OCI-LY3 (cell line): Measurements from ENCODE around the gene PER3.

ENCODE experiments used
- H2AFZ ChIP-seq: fragments of 200-600, 300-600 bp; shearing (Covaris generic); 2 replicates; pipeline ENCODE4 v1.6.0; 2014; ENCODE audit warnings: antibody characterized with exemption, low read depth, low read length
- H3K27ac ChIP-seq: fragments of 200-600, 300-600 bp; sonication (generic); 2 replicates; pipeline ENCODE4 v1.5.1; 2014; ENCODE audit warnings: mild to moderate bottlenecking, low read length, moderate library complexity, mixed read lengths
- H3K27me3 ChIP-seq: fragments of 200-600, 300-600 bp; sonication (generic); 2 replicates; pipeline ENCODE4 v1.6.1; 2014; ENCODE audit warnings: low read depth, low read length, mixed read lengths
- H3K36me3 ChIP-seq: fragments of 200-600, 300-600 bp; sonication (generic); replicated peaks from 2 replicates; pipeline ENCODE3; 2014; ENCODE audit warnings: low read depth, low read length, mixed read lengths
- H3K4me1 ChIP-seq: fragments of 300-600, 200-600 bp; sonication (generic); 2 replicates; pipeline ENCODE4 v1.6.1; 2014; ENCODE audit warnings: low read length, mixed read lengths
- H3K4me2 ChIP-seq: fragments of 200-600, 300-600 bp; sonication (generic); 2 replicates; pipeline ENCODE4 v1.6.1; 2014; ENCODE audit warnings: low read length, mixed read lengths
- H3K4me3 ChIP-seq: fragments of 300-600, 200-600 bp; sonication (generic); 2 replicates; pipeline ENCODE4 v1.5.1; 2014; ENCODE audit warnings: antibody characterized with exemption, mild to moderate bottlenecking, low read length, moderate library complexity
- H3K79me2 ChIP-seq: fragments of 300-600, 200-600 bp; shearing (Covaris generic); 2 replicates; pipeline ENCODE4 v1.6.1; 2014; ENCODE audit warnings: mild to moderate bottlenecking, low read length, mixed read lengths
- H3K9ac ChIP-seq: fragments of 300-600, 200-600 bp; shearing (Covaris generic); 2 replicates; pipeline ENCODE4 v1.6.0; 2014; ENCODE audit warnings: mild to moderate bottlenecking, low read length, moderate library complexity
- H3K9me3 ChIP-seq: fragments of 200-600, 300-600 bp; shearing (Covaris generic); 2 replicates; pipeline ENCODE4 v1.6.1; 2014; ENCODE audit warnings: low read length, mixed read lengths; ENCODE audit not compliant: insufficient read depth
- H4K20me1 ChIP-seq: fragments of 200-600, 300-600 bp; sonication (generic); 2 replicates; pipeline ENCODE4 v1.6.1; 2016; ENCODE audit warnings: low read length, mixed read lengths; ENCODE audit not compliant: insufficient read depth
- EZH2phosphoT487 ChIP-seq: fragments of 200-600 bp; shearing (Covaris generic); IDR thresholded peaks from 2 replicates; pipeline ENCODE4 v1.6.1; 2018; ENCODE audit warnings: antibody characterized with exemption, mixed run types, low read depth
- TF ChIP-seq, protein P1 (sequence below): fragments of 200-600, 300-600 bp; sonication (generic); IDR thresholded peaks from 2 replicates; pipeline ENCODE4 v1.5.1; 2014; ENCODE audit warnings: antibody characterized with exemption, low read length, low read depth

PER3 gene

DNA sequence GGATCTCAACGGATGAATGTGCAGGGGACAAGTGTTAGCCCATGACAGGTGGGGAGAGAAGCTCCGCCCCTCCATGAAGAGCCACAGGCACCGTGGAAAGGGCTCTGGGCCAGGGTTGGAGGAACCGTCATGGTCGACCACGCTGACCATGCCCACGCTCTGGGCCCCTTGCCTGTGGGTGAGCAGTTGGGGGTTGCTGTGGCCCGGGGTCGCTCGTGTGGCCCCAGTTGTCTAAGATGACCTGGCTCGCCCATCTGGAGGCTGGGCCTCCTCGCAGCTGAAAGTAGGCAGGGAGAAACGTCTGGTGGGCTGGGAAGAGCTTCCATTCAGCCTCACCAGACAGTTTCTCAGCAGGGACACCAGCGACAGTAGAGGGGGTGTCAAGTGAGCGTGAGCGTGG, 81.9 kb downstream of the PER3 start:
- no peak overlapping the region for H2AFZ ChIP-seq
- H3K9me3 ChIP-seq = no peaks in the 10 kb centered on the region

DNA sequence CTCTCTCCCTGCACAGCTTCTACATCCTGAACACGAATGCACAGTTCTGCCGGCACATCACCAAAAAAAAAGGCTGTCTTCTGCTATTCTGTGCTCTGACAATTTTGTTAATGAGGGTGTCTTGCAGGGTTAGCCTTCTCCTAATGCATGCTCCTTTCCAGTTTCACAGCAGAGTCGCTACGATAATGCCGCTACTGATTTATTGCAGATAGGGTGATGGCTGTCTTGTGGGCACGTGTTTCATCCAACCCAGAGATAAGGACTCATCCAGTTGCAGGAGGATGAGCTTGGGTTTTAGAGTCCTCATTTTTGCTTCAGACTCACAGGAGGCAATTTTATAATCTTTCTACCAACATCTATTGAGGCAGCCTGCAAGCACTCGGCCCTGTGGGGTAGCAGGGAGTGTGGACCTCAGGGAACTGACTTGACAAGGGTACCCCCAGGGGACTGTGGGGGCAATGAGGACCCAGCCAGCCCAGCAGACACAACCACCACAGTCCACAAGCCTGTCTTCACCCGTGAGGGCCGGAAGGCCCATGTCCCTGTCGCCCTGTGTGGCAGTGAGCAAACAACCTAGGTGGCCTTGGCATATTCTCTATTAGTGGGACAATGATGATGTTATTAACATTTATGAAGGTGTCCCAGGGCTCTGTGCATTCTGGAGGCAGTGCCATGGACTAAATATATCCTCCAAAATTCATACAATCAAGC, 84.1 kb downstream of the PER3 start:
- Histone ChIP-seq H3K9ac (no peak overlapping the region), H4K20me1 (no peaks in the 10 kb centered on the region), H3K4me1 (no peaks in the 10 kb centered on the region), H3K79me2 (no peaks in the 10 kb centered on the region), H2AFZ (no peak overlapping the region), H3K27me3 (no peaks in the 10 kb centered on the region), H3K4me3 (no peak overlapping the region), H3K9me3 (no peaks in the 10 kb centered on the region), H3K4me2 (no peak overlapping the region), H3K36me3 (no peaks in the 10 kb centered on the region), H3K27ac (no peak overlapping the region)
- TF ChIP-seq, protein P1, sequence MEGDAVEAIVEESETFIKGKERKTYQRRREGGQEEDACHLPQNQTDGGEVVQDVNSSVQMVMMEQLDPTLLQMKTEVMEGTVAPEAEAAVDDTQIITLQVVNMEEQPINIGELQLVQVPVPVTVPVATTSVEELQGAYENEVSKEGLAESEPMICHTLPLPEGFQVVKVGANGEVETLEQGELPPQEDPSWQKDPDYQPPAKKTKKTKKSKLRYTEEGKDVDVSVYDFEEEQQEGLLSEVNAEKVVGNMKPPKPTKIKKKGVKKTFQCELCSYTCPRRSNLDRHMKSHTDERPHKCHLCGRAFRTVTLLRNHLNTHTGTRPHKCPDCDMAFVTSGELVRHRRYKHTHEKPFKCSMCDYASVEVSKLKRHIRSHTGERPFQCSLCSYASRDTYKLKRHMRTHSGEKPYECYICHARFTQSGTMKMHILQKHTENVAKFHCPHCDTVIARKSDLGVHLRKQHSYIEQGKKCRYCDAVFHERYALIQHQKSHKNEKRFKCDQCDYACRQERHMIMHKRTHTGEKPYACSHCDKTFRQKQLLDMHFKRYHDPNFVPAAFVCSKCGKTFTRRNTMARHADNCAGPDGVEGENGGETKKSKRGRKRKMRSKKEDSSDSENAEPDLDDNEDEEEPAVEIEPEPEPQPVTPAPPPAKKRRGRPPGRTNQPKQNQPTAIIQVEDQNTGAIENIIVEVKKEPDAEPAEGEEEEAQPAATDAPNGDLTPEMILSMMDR = no peak
- TF ChIP-seq EZH2phosphoT487 = no peak

More for the DNA sequence above, 81.9 kb downstream of the PER3 start:
- H3K4me3 ChIP-seq = no peak overlapping the region
- no peaks in the 10 kb centered on the region for H4K20me1 ChIP-seq
- H3K36me3 ChIP-seq = no peaks in the 10 kb centered on the region
- TF ChIP-seq, protein P1 = no peak
- H3K27me3 ChIP-seq = no peaks in the 10 kb centered on the region
- H3K9ac ChIP-seq = no peak overlapping the region
- H3K79me2 ChIP-seq = no peaks in the 10 kb centered on the region
- no peak overlapping the region for H3K27ac ChIP-seq
- H3K4me2 ChIP-seq = no peak overlapping the region
- no peaks in the 10 kb centered on the region for H3K4me1 ChIP-seq

DNA sequence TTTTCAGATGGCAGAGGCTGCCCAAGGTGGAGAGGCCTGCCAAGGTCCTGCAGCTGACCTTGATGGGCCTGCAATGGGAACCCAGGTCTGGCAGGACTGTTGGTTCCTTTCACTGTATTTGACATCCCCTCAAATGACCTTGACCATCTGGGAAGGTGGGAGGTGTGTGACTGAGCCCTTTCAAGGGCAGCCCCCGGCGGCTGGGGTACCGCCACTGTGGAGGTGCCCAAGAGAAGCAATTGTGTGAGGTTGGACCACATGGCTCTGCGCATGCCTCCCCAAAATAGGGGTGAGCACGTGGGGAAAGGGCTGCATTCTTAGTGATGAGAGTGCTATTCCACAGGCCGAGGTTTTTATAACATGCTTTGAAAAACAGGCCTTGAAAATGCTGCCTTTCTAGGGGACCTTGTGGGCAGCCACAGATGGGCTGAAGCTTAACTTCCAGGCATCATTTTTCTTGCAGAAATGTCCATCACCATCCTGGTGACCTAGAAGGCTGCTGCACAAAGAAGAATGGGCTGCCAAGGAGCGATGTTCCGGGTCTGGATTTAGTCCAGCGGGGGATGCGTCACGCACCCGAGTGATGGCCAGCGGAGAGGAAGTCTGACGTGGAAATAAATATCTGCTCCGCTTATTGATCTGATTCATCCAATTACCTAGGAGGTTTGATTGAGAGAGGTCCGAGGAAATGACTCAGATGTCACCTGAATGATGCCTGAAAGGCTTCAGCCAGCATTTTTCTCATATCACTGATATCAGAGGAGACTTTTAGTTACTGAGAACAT, 85.2 kb downstream of the PER3 start:
- TF ChIP-seq, protein P1 = no peak
- no peak for TF ChIP-seq EZH2phosphoT487
- H3K27ac ChIP-seq = no peak overlapping the region
- H3K4me1 ChIP-seq = no peaks in the 10 kb centered on the region
- H3K9ac ChIP-seq = no peak overlapping the region
- no peaks in the 10 kb centered on the region for H3K79me2 ChIP-seq
- H3K36me3 ChIP-seq = no peaks in the 10 kb centered on the region
- H4K20me1 ChIP-seq = no peaks in the 10 kb centered on the region
- no peaks in the 10 kb centered on the region for H3K27me3 ChIP-seq
- no peaks in the 10 kb centered on the region for H3K9me3 ChIP-seq
- no peak overlapping the region for H3K4me3 ChIP-seq
- no peak overlapping the region for H3K4me2 ChIP-seq
- H2AFZ ChIP-seq = no peak overlapping the region

DNA sequence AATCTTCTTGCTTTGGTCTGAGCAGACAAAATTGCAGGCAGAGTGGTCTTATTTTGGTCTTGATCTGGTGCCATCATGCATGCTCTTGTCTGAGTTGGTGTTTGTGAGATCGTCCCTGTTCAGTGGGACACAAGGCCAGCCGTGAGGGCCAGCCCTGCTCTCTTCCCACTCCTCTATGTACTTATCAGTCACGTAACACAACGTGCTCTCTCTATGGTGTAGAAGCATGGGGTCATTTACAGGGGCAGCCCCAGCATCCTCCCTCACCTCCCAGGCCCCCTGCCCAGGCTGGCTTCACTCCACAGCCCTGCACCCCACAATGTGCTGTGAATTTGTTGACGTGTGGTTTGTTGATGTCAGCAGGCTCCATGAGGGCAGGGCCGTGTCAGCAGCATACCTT, 87.0 kb downstream of the PER3 start:
- no peak for TF ChIP-seq EZH2phosphoT487
- TF ChIP-seq, protein P1 = no peak
- Histone ChIP-seq H2AFZ (no peak overlapping the region), H4K20me1 (no peaks in the 10 kb centered on the region), H3K4me2 (no peak overlapping the region), H3K9me3 (no peaks in the 10 kb centered on the region), H3K79me2 (no peaks in the 10 kb centered on the region), H3K36me3 (no peaks in the 10 kb centered on the region), H3K27ac (no peak overlapping the region), H3K9ac (no peak overlapping the region), H3K27me3 (no peaks in the 10 kb centered on the region), H3K4me3 (no peak overlapping the region), H3K4me1 (no peaks in the 10 kb centered on the region)
